B cell (primary cell): ENCODE results near the gene MAP3K5. TPM values are rescaled to one million over a fixed set of nuclear protein-coding genes. Genes with fewer than 3 reads are reported as not detected.

Experiments
- ATAC-seq: fragments of 200-7000 bp; cut with Tn5 transposase; one replicate; pipeline ENCODE4 v1.10.0; 2021; ENCODE audit warnings: low read depth, mild to moderate bottlenecking, moderate number of reproducible peaks, moderate library complexity
- CTCF ChIA-PET: fragments of 350-600 bp; sonication (Branson Sonifier 250); formaldehyde crosslinking; loops from one replicate; lab custom pipeline; 2021; ENCODE audit warnings: antibody characterized with exemption, inconsistent platforms; lab: Charles Lee
- POLR2A ChIA-PET: fragments of 350-600 bp; sonication (Branson Sonifier 250); formaldehyde crosslinking; loops from one replicate; lab custom pipeline; 2021; ENCODE audit warnings: antibody characterized with exemption; lab: Charles Lee
- DNase-seq: peaks from one replicate; pipeline ENCODE4 v3.0.0; 2013
- H2AFZ ChIP-seq: 2 replicates; pipeline ENCODE4 v1.6.1; 2012; ENCODE audit warnings: mild to moderate bottlenecking, low read depth, low read length; ENCODE audit not compliant: insufficient read depth, poor library complexity, severe bottlenecking
- H3K27ac ChIP-seq, 2 donors: 1 replicate in 1 of 2; 2 replicates in 1 of 2; pipeline ENCODE4 v1.5.1; 2012 to 2013; ENCODE audit warnings: low read length in 2 of 2, mild to moderate bottlenecking in 2 of 2, moderate library complexity in 1 of 2
- H3K27me3 ChIP-seq, 4 experiments: fragments of 200-600 bp in 1 of 4; sonication (generic) in 1 of 4; replicated peaks in 1 of 4; 1 replicate in 2 of 4; 2 replicates in 2 of 4; pipeline versions ENCODE4 v1.6.1 to v1.7.0; 2013 to 2016; ENCODE audit warnings: low read length in 3 of 4, mild to moderate bottlenecking in 2 of 4, mixed read lengths in 1 of 4, moderate library complexity in 1 of 4; ENCODE audit not compliant: insufficient read depth in 4 of 4, control insufficient read depth in 3 of 4; ENCODE audit errors: control extremely low read depth in 1 of 4
- H3K36me3 ChIP-seq, 2 experiments: replicated peaks in 1 of 2; 1 replicate in 1 of 2; 2 replicates in 1 of 2; pipeline versions ENCODE4 v1.6.1 to v1.7.1; 2013; ENCODE audit warnings: low read length in 1 of 2; ENCODE audit not compliant: insufficient read depth in 2 of 2, control insufficient read depth in 1 of 2; ENCODE audit errors: control extremely low read depth in 1 of 2, extremely low read depth in 1 of 2
- H3K4me1 ChIP-seq, 2 donors: fragments of 200-600 bp in 1 of 2; sonication (generic) in 1 of 2; 1 replicate in 1 of 2; 2 replicates in 1 of 2; pipeline versions ENCODE4 v1.5.1 to v1.6.1; 2013 to 2017; ENCODE audit warnings: low read length in 2 of 2; ENCODE audit not compliant: control insufficient read depth in 2 of 2, insufficient read depth in 2 of 2
- H3K4me2 ChIP-seq: replicated peaks from 2 replicates; pipeline ENCODE3; 2012; ENCODE audit warnings: mild to moderate bottlenecking, low read depth, low read length; ENCODE audit not compliant: poor library complexity, severe bottlenecking
- H3K4me3 ChIP-seq, 5 experiments: fragments of 200-600 bp in 1 of 5; sonication (generic) in 1 of 5; 1 replicate in 3 of 5; 2 replicates in 2 of 5; pipeline versions ENCODE4 v1.5.1 to v1.7.0; 2011 to 2016; ENCODE audit warnings: low read length in 4 of 5, mild to moderate bottlenecking in 4 of 5, low read depth in 2 of 5, control low read depth in 1 of 5, moderate library complexity in 1 of 5; ENCODE audit not compliant: insufficient read depth in 1 of 5; ENCODE audit errors: control extremely low read depth in 1 of 5, extremely low read depth in 1 of 5
- H3K79me2 ChIP-seq: fragments of 200-600 bp; sonication (generic); one replicate; pipeline ENCODE4 v1.6.0; 2016; ENCODE audit warnings: low read length; ENCODE audit not compliant: control insufficient read depth, insufficient read depth
- H3K9ac ChIP-seq: fragments of 200-600 bp; sonication (generic); 2 replicates; pipeline ENCODE4 v1.6.1; 2017; ENCODE audit warnings: mild to moderate bottlenecking, low read length, moderate library complexity
- H3K9me3 ChIP-seq, 3 donors: one replicate each; pipeline versions ENCODE4 v1.6.1 to v1.7.1; 2013; ENCODE audit warnings: low read length in 2 of 3; ENCODE audit not compliant: control insufficient read depth in 2 of 3, insufficient read depth in 1 of 3; ENCODE audit errors: control extremely low read depth in 1 of 3
- H4K20me1 ChIP-seq: 2 replicates; pipeline ENCODE4 v1.6.0; 2012; ENCODE audit warnings: mild to moderate bottlenecking, low read length; ENCODE audit not compliant: insufficient read depth, control insufficient read depth, poor library complexity, severe bottlenecking
- H3K27ac Mint-ChIP-seq: one replicate; pipeline ENCODE4 v1.8.0; 2021; ENCODE audit warnings: mixed read lengths
- H3K27me3 Mint-ChIP-seq: one replicate; pipeline ENCODE4 v1.8.0; 2021; ENCODE audit warnings: mixed read lengths
- H3K4me1 Mint-ChIP-seq: one replicate; pipeline ENCODE4 v1.8.0; 2021; ENCODE audit warnings: mixed read lengths
- H3K4me3 Mint-ChIP-seq: one replicate; pipeline ENCODE4 v1.8.0; 2021; ENCODE audit warnings: mixed read lengths
- H3K9me3 Mint-ChIP-seq: one replicate; pipeline ENCODE4 v1.8.0; 2022; ENCODE audit warnings: mixed read lengths; ENCODE audit not compliant: insufficient read depth
- EZH2 ChIP-seq: IDR thresholded peaks from 2 replicates; pipeline ENCODE4 v1.6.1; 2012; ENCODE audit warnings: borderline replicate concordance, low read depth, mild to moderate bottlenecking, moderate library complexity, low read length; ENCODE audit not compliant: insufficient read depth, poor library complexity, severe bottlenecking
- WGBS: methylation state at CpG from one replicate; pipeline ENCODE4 v1.1.5; 2013; ENCODE audit warnings: missing lambda C conversion rate; ENCODE audit not compliant: insufficient coverage; 5-methylcytosine and 5-hydroxymethylcytosine counted together
- intact Hi-C: fragments of 100-400 bp; cut with micrococcal nuclease; formaldehyde crosslinking; loops from one replicate; pipeline ENCODE4 v1.10.0; 2022
- polyA plus RNA-seq: library from polyadenylated mRNA; depleted of rRNA; stranded (reverse); fragments of >200 nt; gene quantifications from 2 replicates; pipeline ENCODE4 v1.2.3, GENCODE V29; 2012
- total RNA-seq, 2 donors: library from RNA; stranded (reverse); fragments of 120-200 nt in 1 of 2; gene quantifications; 1 replicate in 1 of 2; 2 replicates in 1 of 2; pipeline versions ENCODE4 v1.2.3 to v1.2.4, GENCODE V29; 2013 to 2022
- TF ChIP-seq, protein P1 (sequence below): fragments of 200-600 bp; IDR thresholded peaks from one replicate; pipeline ENCODE4 v1.8.0; 2022; ENCODE audit warnings: antibody characterized with exemption, mild to moderate bottlenecking

MAP3K5 gene
- total and polyA plus RNA-seq, 2 donors (not counting 1 experiment from before 2014, with no cell fraction given), result 5.7 to 34.1 TPM

DNA sequence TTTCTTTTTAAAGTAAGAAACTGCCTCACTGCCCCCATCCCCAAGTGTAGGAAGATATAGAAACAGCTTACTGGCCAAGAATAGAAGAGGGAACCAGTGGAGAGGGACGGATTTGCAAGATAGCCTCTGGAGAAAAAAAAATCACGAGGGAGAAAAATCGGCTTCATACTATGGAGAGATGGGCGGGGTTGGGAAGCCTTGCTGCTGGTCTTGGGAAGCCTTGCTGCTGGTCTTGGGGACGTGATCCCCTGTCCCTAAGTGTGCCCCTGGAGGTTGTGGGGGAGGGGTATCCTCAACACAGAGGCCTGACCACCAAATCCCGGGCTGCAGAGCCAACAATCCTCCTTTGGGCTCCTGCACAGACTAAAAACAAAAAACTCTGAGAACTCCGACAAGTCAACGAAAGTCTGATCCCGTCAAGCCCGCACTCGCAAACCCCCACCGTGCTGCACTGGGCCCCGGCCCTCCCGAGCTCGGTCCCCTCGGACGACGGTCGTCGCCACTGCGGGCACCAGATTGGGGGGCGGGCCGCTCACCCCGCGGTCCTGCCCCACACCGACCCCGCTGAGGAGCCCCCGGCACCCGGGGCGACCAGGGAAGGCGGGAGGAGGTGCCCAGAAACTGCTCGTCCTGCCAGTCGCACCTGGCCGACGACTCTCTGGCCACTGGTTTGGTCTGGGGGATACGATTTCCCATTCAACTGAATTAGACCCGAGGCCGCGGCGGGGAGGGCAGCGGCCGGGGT, 242.8 kb downstream of the MAP3K5 start:
- no peaks in the 10 kb centered on the region for H3K9me3 ChIP-seq
- H3K4me3 ChIP-seq, result peak overlapping the region in 4 of 5 experiments; percentile 12 to 67 (median 61)
- TF ChIP-seq, protein P1, sequence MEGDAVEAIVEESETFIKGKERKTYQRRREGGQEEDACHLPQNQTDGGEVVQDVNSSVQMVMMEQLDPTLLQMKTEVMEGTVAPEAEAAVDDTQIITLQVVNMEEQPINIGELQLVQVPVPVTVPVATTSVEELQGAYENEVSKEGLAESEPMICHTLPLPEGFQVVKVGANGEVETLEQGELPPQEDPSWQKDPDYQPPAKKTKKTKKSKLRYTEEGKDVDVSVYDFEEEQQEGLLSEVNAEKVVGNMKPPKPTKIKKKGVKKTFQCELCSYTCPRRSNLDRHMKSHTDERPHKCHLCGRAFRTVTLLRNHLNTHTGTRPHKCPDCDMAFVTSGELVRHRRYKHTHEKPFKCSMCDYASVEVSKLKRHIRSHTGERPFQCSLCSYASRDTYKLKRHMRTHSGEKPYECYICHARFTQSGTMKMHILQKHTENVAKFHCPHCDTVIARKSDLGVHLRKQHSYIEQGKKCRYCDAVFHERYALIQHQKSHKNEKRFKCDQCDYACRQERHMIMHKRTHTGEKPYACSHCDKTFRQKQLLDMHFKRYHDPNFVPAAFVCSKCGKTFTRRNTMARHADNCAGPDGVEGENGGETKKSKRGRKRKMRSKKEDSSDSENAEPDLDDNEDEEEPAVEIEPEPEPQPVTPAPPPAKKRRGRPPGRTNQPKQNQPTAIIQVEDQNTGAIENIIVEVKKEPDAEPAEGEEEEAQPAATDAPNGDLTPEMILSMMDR, result no peak
- TF ChIP-seq EZH2, result peak; percentile 78
- Mint-ChIP-seq H3K4me3 (peak overlapping the region; percentile 66), H3K27me3 (peaks cover 39% of the 10 kb centered on the region), H3K4me1 (peaks cover 16% of the 10 kb centered on the region), H3K9me3 (no peaks in the 10 kb centered on the region), H3K27ac (no peak overlapping the region)
- WGBS, result 5% methylated on average over 40 of the region's 42 CpGs
- POLR2A ChIA-PET, result no interaction called here
- H3K36me3 ChIP-seq, result no peaks in the 10 kb centered on the region
- no peaks in the 10 kb centered on the region for H4K20me1 ChIP-seq
- intact Hi-C loops, result no loop called here
- peaks cover 10 to 17% of the 10 kb centered on the region in 2 donors for H3K4me1 ChIP-seq
- H3K9ac ChIP-seq, result peak overlapping the region; percentile 63
- H2AFZ ChIP-seq, result peak overlapping the region; percentile 77
- CTCF ChIA-PET, result interaction anchor here (1.2 to 1.3 kb wide), 3 partner anchors 15 to 243 kb away, joined by 3 to 5 read pairs (median 3); partner anchors contain the start of gene MAP3K5
- H3K4me2 ChIP-seq, result peak overlapping the region; percentile 92
- H3K79me2 ChIP-seq, result no peaks in the 10 kb centered on the region
- peak; percentile 44 for DNase-seq
- no peak overlapping the region for H3K27ac ChIP-seq
- no peak for ATAC-seq
- peaks cover 0 to 27% (median 24%) of the 10 kb centered on the region in 4 experiments for H3K27me3 ChIP-seq
